Liver (tissue), 9 donors: ENCODE results near the gene MAMSTR. TPM values are rescaled to one million over a fixed set of nuclear protein-coding genes. Genes with fewer than 3 reads are reported as not detected.
A peak's percentile ranks its signal among the peaks of the same experiment; 100 is the strongest.

Experiments
- DNase-seq: peaks from one replicate; pipeline ENCODE4 v3.0.0-alpha.2; 2017; ENCODE audit warnings: low spot score
- H3K27ac ChIP-seq, 2 donors: one replicate each; pipeline ENCODE4 v1.7.0; 2013; ENCODE audit warnings: inconsistent platforms in 2 of 2, low read length in 2 of 2, control low read depth in 1 of 2, low read depth in 1 of 2, mild to moderate bottlenecking in 1 of 2
- H3K27me3 ChIP-seq, 4 donors: one replicate each; pipeline versions ENCODE4 v1.6.1 to v1.7.0; 2013; ENCODE audit warnings: low read length in 3 of 4, inconsistent platforms in 1 of 4, mild to moderate bottlenecking in 1 of 4, moderate library complexity in 1 of 4; ENCODE audit not compliant: control insufficient read depth in 4 of 4, insufficient read depth in 4 of 4
- H3K36me3 ChIP-seq, 4 donors: one replicate each; pipeline versions ENCODE4 v1.6.1 to v1.7.0; 2013; ENCODE audit warnings: low read length in 3 of 4, mild to moderate bottlenecking in 3 of 4, low read depth in 1 of 4, moderate library complexity in 1 of 4; ENCODE audit not compliant: control insufficient read depth in 4 of 4, insufficient read depth in 3 of 4
- H3K4me1 ChIP-seq, 4 donors: one replicate each; pipeline versions ENCODE4 v1.6.1 to v1.7.0; 2013; ENCODE audit warnings: low read length in 3 of 4, mild to moderate bottlenecking in 3 of 4, moderate library complexity in 1 of 4; ENCODE audit not compliant: control insufficient read depth in 4 of 4, insufficient read depth in 4 of 4
- H3K4me3 ChIP-seq, 3 donors: one replicate each; pipeline versions ENCODE4 v1.6.1 to v1.7.0; 2013; ENCODE audit warnings: low read length in 3 of 3, control low read depth in 1 of 3, low read depth in 1 of 3, mild to moderate bottlenecking in 1 of 3
- H3K9ac ChIP-seq, 2 donors: one replicate each; pipeline ENCODE4 v1.7.0; 2013; ENCODE audit warnings: low read length in 2 of 2, mild to moderate bottlenecking in 2 of 2, moderate library complexity in 2 of 2, control low read depth in 1 of 2, low read depth in 1 of 2
- H3K9me3 ChIP-seq, 4 donors: one replicate each; pipeline versions ENCODE4 v1.6.1 to v1.7.0; 2013; ENCODE audit warnings: low read length in 3 of 4; ENCODE audit not compliant: control insufficient read depth in 4 of 4
- CTCF ChIP-seq: fragments of 150-350 bp; IDR thresholded peaks from 2 replicates; pipeline ENCODE4 v1.5.1; 2017; ENCODE audit warnings: improper control_type of control experiment, low read depth, low read length; ENCODE audit not compliant: missing input control
- EGR1 ChIP-seq, 2 donors: IDR thresholded peaks; 2 replicates each; pipeline ENCODE4 v1.6.1; 2016 to 2018; ENCODE audit warnings: antibody characterized with exemption in 2 of 2, low read depth in 2 of 2
- FOXA1 ChIP-seq: IDR thresholded peaks from 2 replicates; pipeline ENCODE4 v1.6.1; 2016; ENCODE audit warnings: antibody characterized with exemption
- FOXA2 ChIP-seq: IDR thresholded peaks from 2 replicates; pipeline ENCODE4 v1.6.1; 2016; ENCODE audit warnings: antibody characterized with exemption
- GABPA ChIP-seq, 2 donors: IDR thresholded peaks in 1 of 2; conservative IDR thresholded peaks in 1 of 2; 2 replicates each; pipeline ENCODE4 v1.6.1; 2016; ENCODE audit warnings: antibody characterized with exemption in 2 of 2, mild to moderate bottlenecking in 1 of 2, moderate library complexity in 1 of 2
- HNF4A ChIP-seq, 2 donors: conservative IDR thresholded peaks; 2 replicates each; pipeline ENCODE4 v1.6.1; 2016; ENCODE audit warnings: antibody characterized with exemption in 2 of 2, mild to moderate bottlenecking in 2 of 2
- HNF4G ChIP-seq: IDR thresholded peaks from 2 replicates; pipeline ENCODE4 v1.6.1; 2016; ENCODE audit warnings: antibody characterized with exemption
- JUND ChIP-seq, 2 donors: IDR thresholded peaks; 2 replicates each; pipeline ENCODE4 v1.6.1; 2016; ENCODE audit warnings: antibody characterized with exemption in 2 of 2
- NR2F2 ChIP-seq: IDR thresholded peaks from 2 replicates; pipeline ENCODE4 v1.6.1; 2016; ENCODE audit warnings: antibody characterized with exemption
- RAD21 ChIP-seq, 2 donors: IDR thresholded peaks; 2 replicates each; pipeline ENCODE4 v1.6.1; 2016; ENCODE audit warnings: antibody characterized with exemption in 2 of 2, mild to moderate bottlenecking in 2 of 2
- RXRA ChIP-seq, 2 donors: IDR thresholded peaks; 2 replicates each; pipeline ENCODE4 v1.6.1; 2017 to 2018; ENCODE audit warnings: antibody characterized with exemption in 2 of 2, mild to moderate bottlenecking in 1 of 2
- SP1 ChIP-seq: IDR thresholded peaks from 2 replicates; pipeline ENCODE4 v1.6.1; 2018; ENCODE audit warnings: antibody characterized with exemption, mild to moderate bottlenecking
- TAF1 ChIP-seq: conservative IDR thresholded peaks from 2 replicates; pipeline ENCODE4 v1.6.1; 2016; ENCODE audit warnings: antibody characterized with exemption, mild to moderate bottlenecking
- YY1 ChIP-seq: IDR thresholded peaks from 2 replicates; pipeline ENCODE4 v1.6.1; 2016; ENCODE audit warnings: antibody characterized with exemption, mild to moderate bottlenecking
- ZBTB33 ChIP-seq: IDR thresholded peaks from 2 replicates; pipeline ENCODE4 v1.6.1; 2016; ENCODE audit warnings: antibody characterized with exemption
- WGBS: extraction: QIAGEN DNeasy Blood & Tissue Kit; methylation state at CpG from one replicate; pipeline ENCODE4 v1.1.7; 2013; 5-methylcytosine and 5-hydroxymethylcytosine counted together
- polyA plus RNA-seq, 2 donors: library from polyadenylated mRNA; stranded (reverse) in 1 of 2; unstranded in 1 of 2; fragments of 200-250 nt in 1 of 2; fragments of >200 nt in 1 of 2; fragmentation: Nextera tagmentation in 1 of 2; extraction: Ambion mirVana in 1 of 2; gene quantifications; one replicate each; pipeline versions ENCODE4 v1.2.1 to v1.2.3, GENCODE V29; 2013 to 2015
- total RNA-seq, 2 donors: library from RNA; depleted of rRNA; stranded (reverse); fragments of >200 nt; gene quantifications; one replicate each; pipeline ENCODE4 v1.2.3, GENCODE V29; 2014
- TF ChIP-seq, protein P1 (sequence below): IDR thresholded peaks from 2 replicates; pipeline ENCODE4 v1.6.1; 2016; ENCODE audit warnings: antibody characterized with exemption, mild to moderate bottlenecking
- TF ChIP-seq, protein P2 (sequence below): IDR thresholded peaks from 2 replicates; pipeline ENCODE4 v1.6.1; 2016; ENCODE audit warnings: antibody characterized with exemption
- TF ChIP-seq, protein P3 (sequence below): IDR thresholded peaks from 2 replicates; pipeline ENCODE4 v1.6.1; 2016; ENCODE audit warnings: antibody characterized with exemption
- donor health status: healthy.
- donor health status: healthy.
- donor health status: healthy.
- donor health status: healthy.
- donor health status: healthy.

Gene MAMSTR
- total and polyA plus RNA-seq, 4 donors: 0.07 to 0.31 (median 0.09) TPM

DNA sequence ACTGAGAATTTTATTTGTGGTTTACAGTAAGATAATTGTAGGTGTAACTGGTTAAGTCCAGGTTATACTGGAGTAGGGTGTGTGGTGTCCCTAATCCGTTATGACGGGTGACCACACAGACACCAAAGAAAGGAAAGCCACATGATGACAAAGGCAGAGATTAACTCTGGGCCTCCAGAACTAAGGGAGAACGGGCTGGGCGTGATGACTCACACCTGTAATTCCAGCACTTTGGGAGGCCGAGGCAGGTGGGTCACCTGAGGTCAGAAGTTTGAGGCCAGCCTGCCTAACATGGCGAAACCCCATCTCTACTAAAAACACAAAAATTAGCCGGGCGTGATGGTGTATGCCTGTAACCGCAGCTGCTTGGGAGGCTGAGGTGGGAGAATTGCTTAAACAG, 33.9 kb downstream of the MAMSTR start:
- no peak overlapping the region for H3K4me3 ChIP-seq
- TF ChIP-seq EGR1 (IDR thresholded peaks at IDR 0.05; ENCODE audit: low read depth in 2 of 2) (no peak), ZBTB33 (no peak)
- TF ChIP-seq, protein P1, sequence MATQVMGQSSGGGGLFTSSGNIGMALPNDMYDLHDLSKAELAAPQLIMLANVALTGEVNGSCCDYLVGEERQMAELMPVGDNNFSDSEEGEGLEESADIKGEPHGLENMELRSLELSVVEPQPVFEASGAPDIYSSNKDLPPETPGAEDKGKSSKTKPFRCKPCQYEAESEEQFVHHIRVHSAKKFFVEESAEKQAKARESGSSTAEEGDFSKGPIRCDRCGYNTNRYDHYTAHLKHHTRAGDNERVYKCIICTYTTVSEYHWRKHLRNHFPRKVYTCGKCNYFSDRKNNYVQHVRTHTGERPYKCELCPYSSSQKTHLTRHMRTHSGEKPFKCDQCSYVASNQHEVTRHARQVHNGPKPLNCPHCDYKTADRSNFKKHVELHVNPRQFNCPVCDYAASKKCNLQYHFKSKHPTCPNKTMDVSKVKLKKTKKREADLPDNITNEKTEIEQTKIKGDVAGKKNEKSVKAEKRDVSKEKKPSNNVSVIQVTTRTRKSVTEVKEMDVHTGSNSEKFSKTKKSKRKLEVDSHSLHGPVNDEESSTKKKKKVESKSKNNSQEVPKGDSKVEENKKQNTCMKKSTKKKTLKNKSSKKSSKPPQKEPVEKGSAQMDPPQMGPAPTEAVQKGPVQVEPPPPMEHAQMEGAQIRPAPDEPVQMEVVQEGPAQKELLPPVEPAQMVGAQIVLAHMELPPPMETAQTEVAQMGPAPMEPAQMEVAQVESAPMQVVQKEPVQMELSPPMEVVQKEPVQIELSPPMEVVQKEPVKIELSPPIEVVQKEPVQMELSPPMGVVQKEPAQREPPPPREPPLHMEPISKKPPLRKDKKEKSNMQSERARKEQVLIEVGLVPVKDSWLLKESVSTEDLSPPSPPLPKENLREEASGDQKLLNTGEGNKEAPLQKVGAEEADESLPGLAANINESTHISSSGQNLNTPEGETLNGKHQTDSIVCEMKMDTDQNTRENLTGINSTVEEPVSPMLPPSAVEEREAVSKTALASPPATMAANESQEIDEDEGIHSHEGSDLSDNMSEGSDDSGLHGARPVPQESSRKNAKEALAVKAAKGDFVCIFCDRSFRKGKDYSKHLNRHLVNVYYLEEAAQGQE: no peak
- no peaks in the 10 kb centered on the region for H3K27me3 ChIP-seq
- H3K9me3 ChIP-seq: no peaks in the 10 kb centered on the region
- H3K36me3 ChIP-seq: no peaks in the 10 kb centered on the region
- no peak for DNase-seq
- H3K27ac ChIP-seq: no peak overlapping the region
- 91% methylated on average over 9 of the region's 9 CpGs for WGBS
- no peak overlapping the region for H3K9ac ChIP-seq
- peaks cover 4 to 8% (median 7%) of the 10 kb centered on the region in 4 donors for H3K4me1 ChIP-seq

GRCh38 chr19:48683349-48683748, 36.2 kb downstream of the MAMSTR start:
- no peak overlapping the region for H3K27ac ChIP-seq
- no peaks in the 10 kb centered on the region for H3K27me3 ChIP-seq
- H3K36me3 ChIP-seq: no peaks in the 10 kb centered on the region
- no peak overlapping the region for H3K9ac ChIP-seq
- peaks cover 4 to 8% (median 7%) of the 10 kb centered on the region in 4 donors for H3K4me1 ChIP-seq
- no peak for TF ChIP-seq JUND (IDR thresholded peaks at IDR 0.05)
- no peak for TF ChIP-seq FOXA1
- no peak for TF ChIP-seq HNF4A (conservative IDR thresholded peaks at IDR 0.05)
- TF ChIP-seq YY1: no peak
- TF ChIP-seq TAF1: no peak
- TF ChIP-seq RAD21 (IDR thresholded peaks at IDR 0.05): no peak
- TF ChIP-seq ZBTB33: no peak
- no peak for TF ChIP-seq EGR1 (IDR thresholded peaks at IDR 0.05; ENCODE audit: low read depth in 2 of 2)
- TF ChIP-seq, protein P2, sequence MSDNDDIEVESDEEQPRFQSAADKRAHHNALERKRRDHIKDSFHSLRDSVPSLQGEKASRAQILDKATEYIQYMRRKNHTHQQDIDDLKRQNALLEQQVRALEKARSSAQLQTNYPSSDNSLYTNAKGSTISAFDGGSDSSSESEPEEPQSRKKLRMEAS: no peak
- no peak for TF ChIP-seq GABPA (IDR thresholded peaks at IDR 0.05 in 1 of 2, conservative IDR thresholded peaks at IDR 0.05 in 1 of 2)
- TF ChIP-seq, protein P1: no peak
- TF ChIP-seq CTCF: no peak
- TF ChIP-seq HNF4G: no peak
- no peak for TF ChIP-seq NR2F2
- no peak for TF ChIP-seq RXRA (IDR thresholded peaks at IDR 0.05)
- TF ChIP-seq FOXA2: no peak
- TF ChIP-seq, protein P3, sequence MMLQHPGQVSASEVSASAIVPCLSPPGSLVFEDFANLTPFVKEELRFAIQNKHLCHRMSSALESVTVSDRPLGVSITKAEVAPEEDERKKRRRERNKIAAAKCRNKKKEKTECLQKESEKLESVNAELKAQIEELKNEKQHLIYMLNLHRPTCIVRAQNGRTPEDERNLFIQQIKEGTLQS: no peak
- no peak for TF ChIP-seq SP1
- WGBS: 63% methylated on average over 11 of the region's 11 CpGs
- DNase-seq: peak; percentile 64
- H3K4me3 ChIP-seq: no peak overlapping the region
- no peaks in the 10 kb centered on the region for H3K9me3 ChIP-seq
